ENCODE results near the gene FOXRED1. TPM values are rescaled to one million over a fixed set of nuclear protein-coding genes. Genes with fewer than 3 reads are reported as not detected.

The FOXRED1 gene
- total RNA-seq, 2 experiments from 2014 or later = 39.0 to 43.7 TPM

GRCh38 chr11:126311401-126312291, 42.7 kb downstream of the FOXRED1 start:
- H3K36me3 Mint-ChIP-seq (ENCODE audit: low read depth) = peaks cover 35% of the 10 kb centered on the region
- intact Hi-C loops (cut with DNase I, micrococcal nuclease) = loop anchor here (2.0 to 10.0 kb wide), 3 partner anchors 41 to 679 kb away; no protein-coding TSS in a partner anchor
- CTCF ChIA-PET = interaction anchor here (0.7 to 3.3 kb wide), 16 partner anchors 7 to 679 kb away, joined by 3 to 19 read pairs (median 4); no protein-coding TSS in a partner anchor
- ATAC-seq = no peak
- no peak overlapping the region for H3K27ac Mint-ChIP-seq
- no peak for DNase-seq
- H3K4me3 Mint-ChIP-seq = no peak overlapping the region
- H3K9me3 Mint-ChIP-seq (ENCODE audit: low read depth) = no peaks in the 10 kb centered on the region
- H3K27me3 Mint-ChIP-seq = no peaks in the 10 kb centered on the region
- POLR2A ChIA-PET = no interaction called here
- H3K4me1 Mint-ChIP-seq = peaks cover 14% of the 10 kb centered on the region

DNA sequence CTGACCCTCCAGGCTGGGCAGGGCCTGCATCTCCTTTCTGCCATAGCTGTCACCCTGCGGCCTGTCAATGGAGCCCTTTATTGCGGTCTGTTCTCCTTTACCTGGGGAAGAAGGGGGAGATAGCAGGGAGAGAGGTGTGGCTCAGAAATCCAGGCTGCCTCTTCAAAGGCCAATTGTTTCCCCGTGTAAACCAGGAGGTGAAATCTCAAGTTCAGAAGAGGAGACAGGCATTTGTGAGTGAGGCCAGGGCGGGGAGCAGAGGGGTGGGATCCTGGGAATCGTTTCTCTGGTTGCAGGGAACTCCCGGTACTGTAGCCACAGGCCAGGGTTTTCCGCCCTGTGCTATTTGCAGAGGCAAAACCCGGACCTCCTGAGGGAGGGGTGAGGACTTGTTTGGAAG, 44.0 kb downstream of the FOXRED1 start:
- ATAC-seq (no peak), DNase-seq (no peak)
- Mint-ChIP-seq H3K4me1 (peaks cover 19% of the 10 kb centered on the region), H3K4me3 (no peak overlapping the region), H3K9me3 (ENCODE audit: low read depth) (no peaks in the 10 kb centered on the region), H3K27ac (no peak overlapping the region), H3K36me3 (ENCODE audit: low read depth) (peaks cover 32% of the 10 kb centered on the region), H3K27me3 (no peaks in the 10 kb centered on the region)
- intact Hi-C loops (cut with DNase I, micrococcal nuclease) = loop anchor here in 1 of 2 experiments (10.0 kb wide), 1 partner anchor 102 kb away; no protein-coding TSS in a partner anchor
- POLR2A ChIA-PET = no interaction called here
- CTCF ChIA-PET = interaction anchor here (0.7 to 3.3 kb wide), 3 partner anchors 104 to 168 kb away, joined by 3 to 19 read pairs (median 3); no protein-coding TSS in a partner anchor

- CTCF ChIA-PET = no interaction called here
Measured at GRCh38 chr11:126313826-126314225, 44.9 kb downstream of the FOXRED1 start.

GRCh38 chr11:126317432-126317755, 48.4 kb downstream of the FOXRED1 start:
- peak overlapping the region; percentile 77 for H3K27ac Mint-ChIP-seq
- H3K4me3 Mint-ChIP-seq = peak overlapping the region; percentile 48
- no peak for DNase-seq
- POLR2A ChIA-PET = interaction anchor here (1.1 kb wide), 2 partner anchors 36 to 163 kb away, joined by 3 to 4 read pairs; no protein-coding TSS in a partner anchor
- no peaks in the 10 kb centered on the region for H3K9me3 Mint-ChIP-seq (ENCODE audit: low read depth)
- peaks cover 27% of the 10 kb centered on the region for H3K36me3 Mint-ChIP-seq (ENCODE audit: low read depth)
- no peaks in the 10 kb centered on the region for H3K27me3 Mint-ChIP-seq
- H3K4me1 Mint-ChIP-seq = peaks cover 33% of the 10 kb centered on the region
- no peak for ATAC-seq
- intact Hi-C loops (cut with DNase I, micrococcal nuclease) = loop anchor here in 1 of 2 experiments (10.0 kb wide), 1 partner anchor 97 kb away; no protein-coding TSS in a partner anchor
- CTCF ChIA-PET = interaction anchor here (0.7 to 1.6 kb wide), 4 partner anchors 36 to 192 kb away, joined by 3 to 6 read pairs (median 4); no protein-coding TSS in a partner anchor

More at GRCh38 chr11:126313826-126314225, 44.9 kb downstream of the FOXRED1 start:
- Mint-ChIP-seq H3K27ac (no peak overlapping the region), H3K4me1 (peaks cover 27% of the 10 kb centered on the region), H3K4me3 (no peak overlapping the region), H3K9me3 (ENCODE audit: low read depth) (no peaks in the 10 kb centered on the region), H3K36me3 (ENCODE audit: low read depth) (peaks cover 29% of the 10 kb centered on the region), H3K27me3 (no peaks in the 10 kb centered on the region)
- DNase-seq = no peak
- intact Hi-C loops (cut with DNase I, micrococcal nuclease) = loop anchor here in 1 of 2 experiments (10.0 kb wide), 1 partner anchor 101 kb away; no protein-coding TSS in a partner anchor
- POLR2A ChIA-PET = no interaction called here
- ATAC-seq = no peak

DNA sequence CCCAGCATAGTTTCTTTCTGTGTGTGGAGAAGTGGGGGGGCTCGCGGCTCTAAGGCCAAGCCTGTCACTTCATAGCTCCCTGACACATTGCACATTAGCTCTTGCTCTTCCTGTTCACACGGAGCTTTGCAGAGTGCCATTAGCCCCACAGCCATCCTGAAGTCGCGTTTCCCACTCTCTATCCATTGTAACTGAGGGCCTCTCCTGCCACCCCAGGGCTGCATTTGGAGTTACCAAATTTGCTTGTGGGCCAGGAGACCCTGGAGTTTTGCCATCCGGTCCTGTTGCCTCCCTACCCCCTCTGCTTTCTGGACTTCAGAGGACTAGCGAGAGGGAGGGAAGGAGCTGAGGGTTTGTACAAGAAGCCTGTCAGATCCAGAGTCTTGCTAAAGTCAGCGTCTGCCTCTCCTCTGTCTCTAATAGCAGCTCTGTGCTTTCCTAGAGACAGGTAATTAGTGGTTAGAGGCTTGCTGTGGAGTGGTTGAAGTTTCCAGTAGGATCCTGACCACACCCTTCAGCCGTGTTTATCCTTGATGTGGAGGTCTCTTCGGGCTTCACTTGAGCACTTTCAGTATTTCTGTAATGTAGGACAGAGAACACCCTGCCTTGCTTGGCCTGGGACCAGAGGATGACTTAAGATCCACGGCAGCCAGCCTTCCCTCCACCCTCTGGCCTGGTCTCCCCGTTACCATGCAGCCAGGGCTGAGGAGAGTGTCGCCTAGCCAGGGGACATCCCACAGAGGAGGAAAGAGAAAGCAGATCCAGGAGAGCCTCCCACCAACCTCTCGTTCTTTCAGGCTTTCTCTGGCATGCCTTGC, 49.0 kb downstream of the FOXRED1 start:
- Mint-ChIP-seq H3K27ac (peak overlapping the region; percentile 77), H3K4me1 (peaks cover 33% of the 10 kb centered on the region), H3K36me3 (ENCODE audit: low read depth) (peaks cover 24% of the 10 kb centered on the region), H3K9me3 (ENCODE audit: low read depth) (no peaks in the 10 kb centered on the region), H3K4me3 (peak overlapping the region; percentile 48), H3K27me3 (no peaks in the 10 kb centered on the region)
- POLR2A ChIA-PET = interaction anchor here (1.0 to 1.1 kb wide), 3 partner anchors 35 to 163 kb away, joined by 3 to 4 read pairs (median 4); no protein-coding TSS in a partner anchor
- intact Hi-C loops (cut with DNase I, micrococcal nuclease) = loop anchor here in 1 of 2 experiments (10.0 kb wide), 1 partner anchor 97 kb away; no protein-coding TSS in a partner anchor
- ATAC-seq (peak; percentile 67), DNase-seq (peak; percentile 57)
- CTCF ChIA-PET = interaction anchor here (0.7 to 1.8 kb wide), 9 partner anchors 7 to 191 kb away, joined by 3 to 9 read pairs (median 3); no protein-coding TSS in a partner anchor

DNA sequence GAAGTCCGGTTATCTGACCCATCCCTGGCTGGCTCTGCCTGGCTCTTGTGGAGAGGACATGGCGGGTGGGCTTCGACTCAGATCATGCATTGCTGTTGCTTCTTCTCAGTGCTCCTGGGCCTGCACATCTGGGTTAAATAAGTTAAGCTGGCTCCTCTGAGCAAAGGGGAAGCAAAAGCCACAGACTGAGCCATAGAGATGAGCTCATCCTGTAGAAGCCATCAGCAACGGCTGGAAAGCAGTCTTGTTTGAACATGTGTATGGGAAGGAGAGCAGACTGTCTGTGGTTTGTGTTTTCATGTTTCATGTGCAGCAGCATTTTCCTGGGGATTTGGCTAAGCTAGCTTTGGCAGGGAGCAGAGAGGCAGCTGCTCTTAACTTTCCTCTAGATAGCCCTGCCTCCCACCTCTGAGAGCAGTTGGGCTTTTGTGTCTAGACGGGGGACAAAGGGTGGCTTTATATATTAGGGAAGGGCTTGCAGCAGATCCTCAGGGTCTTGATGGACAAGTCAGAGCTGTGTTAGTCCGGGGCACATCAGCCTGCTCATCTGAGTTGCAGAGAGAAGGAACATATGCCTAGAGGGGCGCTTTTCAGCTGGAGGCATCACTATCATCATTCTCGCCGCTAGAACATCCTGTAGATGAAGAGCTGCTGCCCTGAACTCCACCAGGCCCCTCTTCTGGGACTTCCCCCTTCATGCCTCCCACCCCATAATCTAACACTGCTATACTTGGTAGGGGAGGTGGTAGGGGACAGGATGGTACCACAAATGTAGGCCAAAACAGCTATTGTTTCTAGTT, 49.8 kb downstream of the FOXRED1 start:
- H3K36me3 Mint-ChIP-seq (ENCODE audit: low read depth) = peaks cover 22% of the 10 kb centered on the region
- ATAC-seq (peak; percentile 84), DNase-seq (peak; percentile 57)
- CTCF ChIA-PET = interaction anchor here (0.7 to 1.8 kb wide), 7 partner anchors 8 to 123 kb away, joined by 3 to 9 read pairs (median 3); partner anchors contain the start of gene DCPS
- no peaks in the 10 kb centered on the region for H3K27me3 Mint-ChIP-seq
- peaks cover 33% of the 10 kb centered on the region for H3K4me1 Mint-ChIP-seq
- intact Hi-C loops (cut with DNase I, micrococcal nuclease) = loop anchor here in 1 of 2 experiments (10.0 kb wide), 1 partner anchor 96 kb away; no protein-coding TSS in a partner anchor
- peak overlapping the region; percentile 77 for H3K27ac Mint-ChIP-seq
- peak overlapping the region; percentile 9 for H3K4me3 Mint-ChIP-seq
- H3K9me3 Mint-ChIP-seq (ENCODE audit: low read depth) = no peaks in the 10 kb centered on the region
- POLR2A ChIA-PET = interaction anchor here (1.0 to 1.1 kb wide), 2 partner anchors 35 to 162 kb away, joined by 4 read pairs; no protein-coding TSS in a partner anchor

GRCh38 chr11:126319374-126319740, 50.4 kb downstream of the FOXRED1 start:
- ATAC-seq = no peak
- peak overlapping the region; percentile 33 for H3K27ac Mint-ChIP-seq
- DNase-seq = no peak
- intact Hi-C loops (cut with DNase I, micrococcal nuclease) = loop anchor here in 1 of 2 experiments (10.0 kb wide), 1 partner anchor 95 kb away; no protein-coding TSS in a partner anchor
- H3K27me3 Mint-ChIP-seq = no peaks in the 10 kb centered on the region
- peaks cover 33% of the 10 kb centered on the region for H3K4me1 Mint-ChIP-seq
- no peaks in the 10 kb centered on the region for H3K9me3 Mint-ChIP-seq (ENCODE audit: low read depth)
- H3K36me3 Mint-ChIP-seq (ENCODE audit: low read depth) = peaks cover 17% of the 10 kb centered on the region
- ChIA-PET POLR2A (no interaction called here), CTCF (interaction anchor here (0.6 to 1.8 kb wide), 6 partner anchors 9 to 162 kb away, joined by 3 to 9 read pairs (median 3); partner anchors contain the start of gene DCPS)
- no peak overlapping the region for H3K4me3 Mint-ChIP-seq

GRCh38 chr11:126322996-126323395, 54.0 kb downstream of the FOXRED1 start:
- ChIA-PET CTCF (no interaction called here), POLR2A (no interaction called here)
- no peak for ATAC-seq
- DNase-seq = no peak
- Mint-ChIP-seq H3K36me3 (ENCODE audit: low read depth) (peaks cover 5% of the 10 kb centered on the region), H3K4me1 (peaks cover 19% of the 10 kb centered on the region), H3K27ac (no peak overlapping the region), H3K27me3 (no peaks in the 10 kb centered on the region), H3K9me3 (ENCODE audit: low read depth) (no peaks in the 10 kb centered on the region), H3K4me3 (no peak overlapping the region)
- intact Hi-C loops (cut with DNase I, micrococcal nuclease) = no loop called here

GRCh38 chr11:126327281-126328000, 58.5 kb downstream of the FOXRED1 start:
- intact Hi-C loops (cut with DNase I, micrococcal nuclease) = no loop called here
- no peaks in the 10 kb centered on the region for H3K9me3 Mint-ChIP-seq (ENCODE audit: low read depth)
- ChIA-PET POLR2A (no interaction called here), CTCF (no interaction called here)
- H3K4me3 Mint-ChIP-seq = no peak overlapping the region
- H3K27ac Mint-ChIP-seq = no peak overlapping the region
- H3K27me3 Mint-ChIP-seq = no peaks in the 10 kb centered on the region
- DNase-seq (no peak), ATAC-seq (no peak)
- H3K36me3 Mint-ChIP-seq (ENCODE audit: low read depth) = peaks cover 4% of the 10 kb centered on the region
- peaks cover 5% of the 10 kb centered on the region for H3K4me1 Mint-ChIP-seq
